ENCODE measurements around the gene ZNF853.
"Not testable (repeated sequence)": the region's sequence is repeated elsewhere in the genome, so short reads cannot be mapped to it uniquely, and the experiment has no call there.

Gene ZNF853

GRCh38 chr7:6648066-6648814 is 32.8 kb downstream of the ZNF853 start:
- H3K4me3 ChIP-seq: no peak overlapping the region

GRCh38 chr7:6648815-6649104 is 33.4 kb downstream of the ZNF853 start:
- Histone ChIP-seq H3K4me3 (no peak overlapping the region), H3K27ac (no peak overlapping the region)

More at GRCh38 chr7:6648066-6648814, 32.8 kb downstream of the ZNF853 start:
- H3K27ac ChIP-seq: no peak overlapping the region

GRCh38 chr7:6649241-6649961 is 34.0 kb downstream of the ZNF853 start:
- no peak overlapping the region for H3K27ac ChIP-seq

GRCh38 chr7:6650086-6650485 is 34.7 kb downstream of the ZNF853 start:
- H3K27ac ChIP-seq: no peak overlapping the region
- H3K4me3 ChIP-seq: no peak overlapping the region

More at GRCh38 chr7:6649241-6649961, 34.0 kb downstream of the ZNF853 start:
- H3K4me3 ChIP-seq: no peak overlapping the region

GRCh38 chr7:6650521-6651011 is 35.2 kb downstream of the ZNF853 start:
- Histone ChIP-seq H3K27ac (no peak overlapping the region), H3K4me3 (no peak overlapping the region)

GRCh38 chr7:6651851-6652445 is 36.5 kb downstream of the ZNF853 start:
- Histone ChIP-seq H3K4me3 (no peak overlapping the region), H3K27ac (no peak overlapping the region)

- H3K4me3 ChIP-seq: no peak overlapping the region
- no peak overlapping the region for H3K27ac ChIP-seq
Measured at GRCh38 chr7:6652446-6653011, 37.1 kb downstream of the ZNF853 start.

GRCh38 chr7:6653071-6654003 is 37.9 kb downstream of the ZNF853 start:
- H3K27ac ChIP-seq: no peak overlapping the region

GRCh38 chr7:6654113-6654841 is 38.9 kb downstream of the ZNF853 start:
- no peak overlapping the region for H3K27ac ChIP-seq
- no peak overlapping the region for H3K4me3 ChIP-seq

More at GRCh38 chr7:6653071-6654003, 37.9 kb downstream of the ZNF853 start:
- H3K4me3 ChIP-seq: no peak overlapping the region

GRCh38 chr7:6654842-6655610 is 39.6 kb downstream of the ZNF853 start:
- no peak overlapping the region for H3K4me3 ChIP-seq
- H3K27ac ChIP-seq: no peak overlapping the region

- Histone ChIP-seq H3K4me3 (no peak overlapping the region), H3K27ac (no peak overlapping the region)
Measured at GRCh38 chr7:6655636-6656385, 40.4 kb downstream of the ZNF853 start.

GRCh38 chr7:6656413-6656812 is 41.0 kb downstream of the ZNF853 start:
- H3K4me3 ChIP-seq: no peak overlapping the region

GRCh38 chr7:6658618-6659345 is 43.4 kb downstream of the ZNF853 start:
- Histone ChIP-seq H3K4me3 (no peak overlapping the region), H3K27ac (no peak overlapping the region)

More at GRCh38 chr7:6656413-6656812, 41.0 kb downstream of the ZNF853 start:
- no peak overlapping the region for H3K27ac ChIP-seq

GRCh38 chr7:6670851-6671250 is 55.4 kb downstream of the ZNF853 start:
- not testable (repeated sequence) for H3K4me3 ChIP-seq, H3K27ac ChIP-seq
